ENCODE measurements around the gene ADGRG7.

ADGRG7 gene

DNA sequence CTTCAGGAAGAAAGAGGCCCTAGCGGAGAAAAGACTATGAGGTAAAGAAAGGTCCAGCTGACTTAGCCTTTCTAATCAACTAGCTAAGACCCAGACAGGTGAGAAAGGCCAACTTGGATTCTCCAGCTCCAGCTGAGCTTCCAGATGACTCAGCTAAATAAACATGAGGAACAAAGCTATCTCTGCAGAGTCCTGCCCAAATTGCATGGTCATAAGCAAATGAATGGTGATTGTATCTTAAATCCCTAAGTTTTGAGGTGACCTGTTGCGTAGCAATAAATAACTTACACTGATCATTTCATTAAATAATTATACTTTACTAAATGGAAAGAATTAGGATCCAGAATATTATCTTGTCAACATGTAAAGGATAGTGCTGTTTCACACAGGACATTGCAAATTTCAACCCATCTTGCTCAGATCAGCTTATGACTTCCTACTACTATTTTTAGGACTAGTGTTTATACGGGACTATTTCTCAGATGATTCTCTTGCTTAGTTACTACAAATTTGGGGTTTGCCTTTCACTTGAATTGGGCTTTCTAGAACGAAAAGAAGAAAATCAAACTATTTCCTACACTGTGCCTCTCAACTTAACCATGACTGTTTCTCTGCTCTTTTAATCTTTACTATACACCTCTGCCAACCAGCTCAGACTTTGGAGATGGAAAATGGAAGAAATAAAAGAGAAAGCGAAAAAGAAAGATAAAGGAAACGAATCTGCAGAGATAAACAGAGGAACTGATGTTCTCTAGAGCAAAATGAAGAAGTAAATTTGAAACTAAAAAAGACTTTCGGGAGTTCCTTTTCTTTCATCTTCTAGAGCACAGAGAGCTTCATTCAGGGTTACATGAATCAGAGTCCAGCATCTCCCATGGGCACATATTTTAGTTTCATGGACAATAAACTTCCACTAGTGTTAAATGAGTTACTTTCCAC lies 6.6 kb upstream of the ADGRG7 start:
- no peak for DNase-seq

DNA sequence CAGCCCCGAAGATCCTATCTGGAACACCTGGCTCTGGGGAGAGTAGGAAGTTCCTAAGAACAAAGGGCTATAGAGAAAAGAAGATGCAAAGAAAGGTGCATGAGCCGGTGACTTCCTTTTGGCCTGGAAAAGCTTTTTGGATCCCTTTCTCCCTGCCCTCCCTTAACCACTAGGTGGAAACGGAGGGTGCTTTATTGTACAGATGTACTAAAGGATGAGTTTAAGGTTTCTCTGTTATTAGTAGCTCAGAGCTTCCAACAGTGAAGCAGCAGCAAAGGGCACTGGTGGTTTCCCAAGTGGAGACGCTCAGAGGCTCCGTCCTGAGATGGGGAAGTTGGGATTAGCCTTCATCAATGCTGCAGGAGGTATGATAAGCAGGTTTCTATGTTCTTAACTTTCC lies 5.9 kb upstream of the ADGRG7 start:
- DNase-seq = no peak

DNA sequence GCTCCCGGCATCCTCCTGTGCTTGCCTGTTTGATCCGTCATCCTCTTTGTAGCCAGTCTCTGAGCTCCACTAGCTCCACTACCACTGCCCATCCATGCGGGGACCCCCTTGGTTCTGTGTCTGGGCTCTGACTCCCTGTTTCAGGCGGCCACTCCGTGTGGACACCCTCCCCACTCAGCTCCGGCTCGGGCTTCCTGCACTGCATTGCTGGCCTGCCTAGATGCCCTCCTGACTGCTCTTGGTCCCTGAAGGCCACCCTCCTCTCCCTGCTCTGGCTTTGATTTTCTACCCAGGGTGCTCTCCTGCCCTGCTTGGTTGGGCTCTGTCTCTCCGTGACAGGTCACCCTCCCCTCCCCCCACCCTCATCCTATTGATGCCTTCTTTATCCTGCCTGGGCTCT lies 4.0 kb upstream of the ADGRG7 start:
- no peak for DNase-seq

DNA sequence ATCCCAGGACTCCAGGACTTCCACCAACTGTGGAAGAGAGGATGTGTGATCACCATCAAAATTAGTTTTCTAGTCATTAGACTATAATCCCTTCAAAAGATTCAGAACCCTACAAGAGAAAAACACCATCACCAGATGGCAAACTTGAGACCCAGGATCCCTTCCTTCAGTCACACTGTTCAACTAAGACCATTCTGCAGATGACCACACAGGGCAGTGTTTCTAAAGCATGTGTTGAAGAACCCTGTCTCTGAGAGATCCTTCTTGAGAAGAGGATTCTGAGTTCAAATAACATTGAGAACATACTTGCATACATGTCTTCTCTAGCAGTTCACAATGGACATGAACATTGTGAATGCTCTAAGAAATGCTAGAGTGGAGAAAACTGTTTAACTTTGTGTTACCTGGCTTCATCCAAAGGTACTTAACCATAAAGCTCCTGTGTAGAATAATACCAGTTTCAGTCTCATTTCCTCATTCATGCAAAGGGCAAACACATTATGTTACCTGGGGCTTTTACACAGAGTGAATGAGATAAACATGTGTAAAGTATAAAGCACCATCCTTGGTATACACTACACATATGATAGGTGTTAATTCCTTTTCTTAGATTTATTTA lies 2.4 kb upstream of the ADGRG7 start:
- no peak for DNase-seq

DNA sequence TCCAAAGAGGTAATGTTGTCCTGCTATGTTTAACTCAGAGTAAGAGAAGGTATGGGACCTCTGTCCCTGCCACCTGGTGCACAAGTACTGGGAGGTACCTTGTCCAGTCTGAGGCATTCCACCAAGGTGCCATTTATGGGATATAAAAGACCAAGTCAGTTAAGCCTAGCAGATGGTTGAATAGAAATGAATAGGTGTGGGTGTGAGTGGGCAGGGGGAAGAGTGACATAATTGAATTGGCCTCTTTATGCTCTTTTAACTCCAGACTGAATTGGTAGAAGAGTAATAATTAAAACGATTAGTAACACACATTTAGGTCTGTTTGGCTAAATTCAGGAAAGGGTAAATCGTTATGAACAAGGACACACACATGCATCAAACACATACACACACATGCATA lies 562 bp downstream of the ADGRG7 start:
- DNase-seq = no peak

DNA sequence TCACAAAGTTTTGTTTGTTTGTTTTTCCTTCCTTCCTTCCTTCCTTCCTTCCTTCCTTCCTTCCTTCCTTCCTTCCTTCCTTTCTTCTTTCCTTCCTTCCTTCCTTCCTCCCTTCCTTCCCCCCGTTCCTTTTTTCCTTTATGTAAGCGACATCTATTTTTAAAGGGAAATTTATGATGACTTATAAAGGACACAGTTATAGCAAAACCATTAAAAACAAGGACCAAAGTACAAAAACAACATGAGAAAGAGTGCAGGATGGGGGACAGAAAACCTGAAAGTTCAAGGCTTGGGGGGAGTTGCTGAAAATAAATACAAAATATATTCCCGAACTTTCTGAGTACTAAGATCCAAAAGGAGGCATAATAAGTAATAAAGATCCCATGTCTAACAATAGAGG lies 1.8 kb downstream of the ADGRG7 start:
- no peak for DNase-seq

DNA sequence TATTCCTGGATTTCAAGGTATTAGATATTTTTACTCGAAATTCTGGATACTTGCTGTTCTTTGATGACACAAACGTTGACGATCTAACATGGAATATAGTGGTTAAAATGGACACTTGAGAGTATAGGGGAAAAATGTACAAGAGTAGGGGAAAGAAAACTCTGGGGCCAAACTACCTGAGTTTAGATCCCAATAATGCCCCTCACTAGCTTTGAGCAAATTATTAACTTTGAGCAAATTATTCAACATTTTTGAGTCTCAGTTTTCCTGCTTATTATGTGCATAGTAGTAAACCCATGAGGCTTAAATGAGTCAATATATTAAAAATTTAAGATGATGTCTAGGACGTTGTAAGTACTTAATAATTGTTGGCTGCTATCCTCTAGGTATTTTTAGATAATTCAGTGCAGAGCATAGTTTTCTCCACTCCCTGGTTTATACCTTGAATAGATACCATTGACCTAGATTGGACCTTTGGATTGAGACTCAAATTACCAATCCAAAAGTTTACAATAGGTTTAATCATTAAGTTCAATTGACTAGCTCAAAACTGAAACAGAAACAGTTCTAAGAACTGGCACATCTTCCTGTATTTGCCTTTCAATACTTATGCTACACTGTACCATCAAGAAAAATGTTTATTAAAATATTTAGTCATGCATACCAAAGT lies 4.5 kb downstream of the ADGRG7 start:
- no peak for DNase-seq

DNA sequence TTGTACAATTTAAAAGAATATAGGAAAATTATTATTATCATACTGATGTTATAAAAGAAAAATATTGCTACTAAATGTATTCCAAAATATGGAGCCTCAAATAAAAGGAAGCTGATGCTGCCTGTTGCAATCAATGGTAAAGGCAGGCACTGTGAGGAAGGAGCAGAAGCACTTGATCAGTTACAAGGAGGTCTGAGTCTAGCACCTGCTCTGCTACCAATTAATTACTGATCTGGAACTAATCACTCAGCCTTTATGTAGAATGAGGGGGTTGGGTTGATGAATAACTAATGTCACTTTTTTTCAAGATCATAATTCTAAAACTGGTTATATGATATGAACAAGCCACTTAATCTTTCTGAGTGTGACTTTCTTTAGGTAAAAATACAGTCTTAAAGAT lies 5.5 kb downstream of the ADGRG7 start:
- DNase-seq = no peak

DNA sequence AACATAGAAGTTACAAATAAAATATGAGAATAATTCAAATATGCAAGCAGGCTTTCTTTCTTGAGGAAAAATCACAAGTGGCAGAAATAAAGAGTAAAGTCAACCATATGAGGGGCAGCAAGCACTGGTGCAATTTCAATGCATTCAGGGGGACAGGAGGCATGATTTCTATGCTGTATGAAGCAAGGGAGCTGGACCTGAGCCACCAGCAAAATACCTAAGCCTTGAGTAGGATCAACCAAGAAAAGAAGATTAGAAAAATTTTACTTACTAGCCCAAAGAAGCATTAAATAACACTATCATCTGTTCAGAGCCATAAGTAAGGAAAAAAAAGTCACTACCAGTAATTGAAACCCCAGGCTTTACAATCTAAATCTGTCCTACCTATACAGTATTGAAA lies 6.3 kb downstream of the ADGRG7 start:
- no peak for DNase-seq

DNA sequence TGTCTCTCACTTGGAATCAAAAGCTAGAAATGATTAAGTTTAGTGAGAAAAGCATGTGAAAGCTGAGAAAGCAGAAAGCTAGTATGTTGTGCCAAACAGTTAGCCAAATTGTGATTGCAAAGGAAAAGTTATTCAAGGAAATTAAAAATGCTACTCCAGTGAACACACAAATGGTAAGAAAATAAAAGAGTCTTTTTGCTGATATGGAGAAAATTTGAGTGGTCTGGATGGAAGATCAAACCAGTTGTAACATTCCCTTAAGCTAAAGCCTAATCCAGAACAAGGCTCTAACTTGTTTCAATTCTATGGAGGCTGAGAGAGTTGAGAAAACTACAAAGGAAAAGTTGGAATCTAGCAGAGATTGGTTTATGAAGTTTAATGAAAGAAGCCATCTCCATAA lies 11.8 kb downstream of the ADGRG7 start:
- DNase-seq = no peak

DNA sequence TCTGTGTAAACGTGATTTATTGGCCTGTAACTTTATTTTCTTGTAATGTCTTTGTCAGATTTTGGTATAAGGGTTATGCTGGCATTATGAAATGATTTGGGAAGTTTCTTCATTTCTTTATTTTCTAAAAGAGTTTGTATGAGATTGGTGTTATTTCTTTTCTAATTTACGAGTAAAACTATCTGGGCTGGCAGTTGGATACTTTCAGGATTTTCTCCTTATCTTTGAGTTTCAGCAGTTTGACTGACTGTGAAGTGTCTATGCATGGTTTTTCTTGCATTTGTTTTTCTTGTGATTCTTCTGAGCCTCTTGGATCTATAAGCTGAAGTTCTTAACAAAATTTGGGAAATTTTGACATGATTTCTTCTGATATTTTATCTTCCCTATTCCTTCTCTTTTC lies 18.1 kb downstream of the ADGRG7 start:
- DNase-seq = no peak

DNA sequence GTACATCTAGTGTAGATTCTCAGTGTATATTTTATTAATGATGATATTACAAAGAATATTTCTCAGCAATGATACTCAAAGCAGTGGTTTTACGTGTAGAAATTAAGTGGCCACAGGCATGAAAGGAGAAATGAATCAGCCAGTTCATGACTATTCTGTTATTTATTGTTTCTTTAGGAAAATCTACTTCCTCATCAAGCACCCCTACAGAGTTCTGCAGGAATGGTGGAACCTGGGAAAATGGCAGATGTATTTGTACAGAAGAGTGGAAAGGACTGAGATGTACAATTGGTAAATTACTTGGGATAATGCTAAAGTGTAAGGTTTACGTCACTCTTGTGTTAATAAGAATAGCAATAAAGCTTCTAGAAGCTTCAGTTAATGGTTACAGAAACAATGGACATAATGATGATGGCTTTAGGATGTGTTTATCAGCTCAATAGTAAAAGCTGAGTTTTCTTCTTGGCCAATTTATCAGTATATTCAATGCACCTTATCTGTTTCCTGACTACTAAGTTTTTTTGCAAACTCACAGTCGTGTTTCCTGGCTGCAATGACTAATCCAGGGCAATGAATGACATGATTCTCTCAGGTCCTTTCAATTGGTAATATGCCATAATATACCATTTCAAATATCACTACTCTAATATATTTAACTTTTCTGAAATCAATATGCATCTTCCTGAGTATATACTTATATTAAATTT lies 20.2 kb downstream of the ADGRG7 start:
- DNase-seq = no peak

DNA sequence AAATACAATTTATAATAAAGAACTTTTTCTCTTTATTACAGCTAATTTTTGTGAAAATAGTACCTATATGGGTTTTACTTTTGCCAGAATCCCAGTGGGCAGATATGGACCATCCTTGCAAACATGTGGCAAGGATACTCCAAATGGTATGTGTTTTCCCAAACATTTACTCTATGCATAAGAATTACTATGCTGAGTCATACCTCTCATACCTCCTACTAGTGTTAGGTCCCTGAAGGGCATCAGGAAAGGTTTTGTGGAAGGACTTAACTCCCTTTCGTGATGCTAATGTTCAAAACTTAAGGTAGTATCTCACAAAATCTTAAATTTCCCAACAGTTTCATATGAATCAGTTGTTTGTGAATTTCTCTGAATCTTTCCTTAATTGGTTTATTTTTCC lies 21.3 kb downstream of the ADGRG7 start:
- no peak for DNase-seq

DNA sequence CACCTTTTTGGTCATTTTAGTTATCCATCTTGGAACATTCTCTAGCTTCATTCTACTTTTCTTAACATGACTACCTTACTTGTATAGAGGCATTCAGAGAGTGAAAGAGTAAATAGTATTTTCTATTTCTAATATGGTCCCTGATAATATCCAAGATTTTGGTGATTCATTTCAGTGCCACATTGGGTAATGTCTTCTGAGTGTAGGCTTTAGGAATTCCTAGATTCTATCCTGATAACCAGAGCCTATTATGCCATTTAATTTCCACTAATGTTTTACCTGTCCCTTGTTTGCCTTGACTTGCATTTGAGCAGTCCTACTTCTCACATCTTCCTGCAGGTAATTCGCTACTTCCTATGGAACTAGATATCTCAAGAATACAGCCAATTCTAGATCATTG lies 21.8 kb downstream of the ADGRG7 start:
- no peak for DNase-seq

DNA sequence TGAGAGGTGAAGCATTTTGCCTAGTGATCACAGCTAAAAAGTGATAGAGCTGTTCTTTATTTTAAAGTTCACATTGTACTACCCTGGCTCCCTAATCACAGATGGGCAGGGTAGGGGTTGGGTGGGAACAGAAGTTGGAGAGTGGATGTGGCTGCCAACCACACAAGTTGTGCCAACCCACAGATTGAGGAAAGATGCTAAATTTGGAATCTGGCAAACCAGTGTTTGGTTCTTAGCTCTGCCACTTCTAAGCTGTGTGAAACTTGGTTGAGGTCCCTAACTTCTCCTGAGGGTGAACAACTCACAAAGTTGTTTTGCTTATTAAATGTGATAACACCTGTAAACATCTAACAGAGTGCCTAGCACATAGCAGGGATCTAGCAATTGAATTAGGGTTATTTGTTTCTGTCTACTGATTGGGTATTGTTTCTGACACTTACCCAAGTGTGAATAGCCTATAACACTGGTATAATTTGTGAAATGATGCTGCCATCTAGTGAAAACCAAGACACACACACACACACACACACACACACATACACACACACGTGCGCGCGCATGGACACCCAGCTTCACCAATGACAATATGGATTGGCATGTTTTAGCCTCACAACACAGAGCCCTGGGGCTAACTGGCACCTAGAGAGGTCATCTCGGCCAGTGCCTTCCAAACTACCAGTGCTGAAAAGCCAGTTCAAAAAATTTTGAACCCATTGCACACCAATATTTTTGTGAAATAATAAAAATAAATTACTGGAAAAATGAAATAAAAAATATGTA lies 25.3 kb downstream of the ADGRG7 start:
- DNase-seq = peak in 1 of 2 experiments; percentile 26

DNA sequence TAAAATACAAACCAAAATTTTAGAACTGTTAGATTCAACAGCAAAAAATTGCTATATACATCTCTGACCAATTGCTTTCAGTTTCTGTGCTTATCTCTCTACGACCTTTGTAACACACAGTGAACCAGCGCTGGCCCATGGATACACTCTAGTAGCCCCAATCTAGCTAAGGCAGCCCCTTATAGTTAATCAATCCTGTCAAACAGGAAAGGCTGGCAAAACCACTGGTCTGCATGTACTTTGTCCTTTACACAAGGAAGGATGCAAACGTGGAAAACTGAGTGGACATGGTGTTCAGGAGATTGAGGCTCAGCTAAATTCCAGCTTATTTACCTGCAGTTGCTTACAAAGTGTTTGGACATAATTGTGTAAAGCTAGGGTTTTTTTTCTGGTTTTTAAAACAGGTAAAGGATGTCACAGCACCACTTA lies 25.9 kb downstream of the ADGRG7 start:
- no peak for DNase-seq

DNA sequence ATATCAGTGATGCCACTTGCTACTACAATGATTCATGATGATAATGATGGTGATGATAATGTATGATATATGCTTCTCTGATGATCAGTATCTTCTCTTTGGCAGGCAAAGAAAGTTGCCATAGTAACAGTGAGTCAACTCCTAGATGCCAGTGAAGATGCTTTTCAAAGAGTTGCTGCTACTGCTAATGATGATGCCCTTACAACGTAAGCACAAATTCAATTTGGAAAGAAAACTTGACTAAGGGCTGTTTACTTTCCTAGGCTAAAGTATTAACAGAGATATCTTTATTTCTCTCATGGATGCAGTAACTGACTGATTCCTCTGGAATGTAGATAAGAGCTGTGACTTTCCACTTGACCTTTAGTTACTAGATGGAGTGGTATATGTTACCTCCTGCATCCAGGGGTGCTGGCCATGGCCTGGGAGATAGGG lies 27.8 kb downstream of the ADGRG7 start:
- no peak for DNase-seq

DNA sequence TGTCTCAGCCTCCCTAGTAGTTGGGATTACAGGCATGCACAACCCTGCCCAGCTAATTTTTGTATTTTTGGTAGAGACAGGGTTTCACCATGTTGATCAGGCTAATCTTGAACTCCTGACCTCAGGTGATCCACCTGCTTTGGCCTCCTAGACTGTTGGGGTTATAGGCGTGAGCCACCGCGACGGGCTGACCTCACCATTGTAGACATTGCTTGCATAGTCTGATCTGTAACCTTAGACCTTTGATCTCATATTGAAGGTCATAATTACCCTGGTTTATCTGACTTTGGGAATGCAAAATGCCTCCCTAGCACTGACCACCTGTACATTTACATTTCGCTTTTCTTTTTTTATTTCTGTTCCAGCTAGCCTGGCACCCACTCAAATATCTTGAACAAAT lies 31.2 kb downstream of the ADGRG7 start:
- no peak for DNase-seq

DNA sequence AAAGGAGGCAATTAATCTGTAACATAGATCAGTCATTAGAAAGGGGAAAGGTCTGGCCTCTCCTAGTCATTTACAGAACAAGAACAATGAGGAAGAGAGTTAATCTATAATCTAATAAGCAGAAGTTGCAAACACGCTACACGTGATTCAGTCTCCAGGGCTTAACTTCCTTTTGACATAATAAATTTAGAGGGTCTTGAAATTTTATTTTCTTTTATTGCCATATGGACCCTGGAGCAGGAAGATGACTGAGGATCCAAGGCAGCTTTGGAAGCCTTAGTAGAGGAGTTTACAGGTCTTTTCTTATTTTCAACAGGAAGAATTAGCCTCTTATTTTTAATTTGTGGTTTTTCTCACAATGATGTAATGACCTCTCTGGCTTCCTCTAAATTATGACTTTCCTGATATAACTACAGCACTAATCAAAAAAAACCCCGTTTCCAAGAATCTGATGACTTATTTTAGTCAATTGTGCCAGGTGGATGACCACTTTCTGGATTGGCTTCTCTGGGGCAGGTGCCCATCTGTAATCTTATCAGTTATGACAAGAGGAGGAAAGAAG lies 32.2 kb downstream of the ADGRG7 start:
- DNase-seq = no peak

DNA sequence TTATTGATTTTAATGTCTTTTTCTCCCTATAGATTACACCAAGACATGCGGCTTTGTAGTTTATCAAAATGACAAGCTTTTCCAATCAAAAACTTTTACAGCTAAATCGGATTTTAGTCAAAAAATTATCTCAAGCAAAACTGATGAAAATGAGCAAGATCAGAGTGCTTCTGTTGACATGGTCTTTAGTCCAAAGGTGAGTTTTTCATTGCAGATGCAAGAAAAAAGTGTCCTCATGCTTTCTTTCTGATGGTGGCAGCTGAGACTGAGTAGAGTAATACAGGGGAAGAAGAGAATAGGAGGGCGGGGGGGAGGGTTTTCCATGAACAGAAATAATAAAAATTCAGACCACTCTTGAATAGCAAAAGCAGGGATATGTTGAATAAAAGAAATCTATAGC lies 36.5 kb downstream of the ADGRG7 start:
- DNase-seq = no peak

DNA sequence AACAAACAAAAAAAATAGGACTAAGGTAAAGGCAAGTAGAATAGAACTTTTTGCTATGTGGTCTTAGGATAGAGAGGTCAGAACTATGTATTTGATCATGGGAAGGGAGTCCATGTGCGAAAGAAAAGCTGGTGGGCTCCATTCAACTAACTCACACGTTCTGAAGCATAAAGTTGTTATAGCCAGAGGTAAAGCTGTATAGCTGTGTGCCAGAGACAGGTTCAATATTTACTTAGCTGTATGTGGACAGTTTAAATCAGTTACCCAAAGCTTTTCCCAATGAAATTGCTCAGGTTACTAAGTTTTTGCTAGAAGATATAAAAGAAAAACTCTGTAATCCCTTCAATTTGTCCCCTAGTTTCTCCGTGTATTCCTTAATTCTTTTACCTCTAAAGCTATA lies 37.8 kb downstream of the ADGRG7 start:
- DNase-seq = no peak

DNA sequence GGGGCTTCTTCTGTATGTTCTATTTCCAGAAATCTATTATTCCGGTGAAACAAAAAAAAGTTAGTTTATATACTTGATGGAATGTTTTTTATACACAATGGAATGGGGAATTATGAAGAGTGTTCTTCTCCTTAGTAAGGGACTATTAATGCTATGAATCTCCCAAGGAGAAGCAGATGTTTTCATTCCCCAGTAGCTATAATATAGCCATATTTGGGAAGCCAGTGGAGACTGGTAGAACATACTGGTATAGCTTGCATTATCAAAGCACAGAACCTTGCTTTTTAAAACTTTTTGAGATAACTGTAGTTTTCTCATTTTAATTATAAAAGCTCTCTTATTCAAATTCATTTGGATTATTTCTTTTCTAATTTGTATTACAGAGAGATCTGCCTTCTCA lies 38.3 kb downstream of the ADGRG7 start:
- DNase-seq = no peak
